Measurements from ENCODE around the gene FREM1.

- TF ChIP-seq TCF12 (IDR thresholded peaks at IDR 0.05; ENCODE audit: low read depth) (no peak), ZBTB7A (IDR thresholded peaks at IDR 0.05; ENCODE audit: low read depth) (no peak), TAF1 (IDR thresholded peaks at IDR 0.05; ENCODE audit: low read depth) (no peak), CREB1 (IDR thresholded peaks at IDR 0.05; ENCODE audit: low read depth) (no peak)
Observed at GRCh38 chr9:14911046-14911445, 818 bp upstream of the FREM1 start.

Measured in Ishikawa (cell line).